Measurements from ENCODE around the gene FBXO44.

The FBXO44 gene

GRCh38 chr1:11705596-11705995 is 50.9 kb downstream of the FBXO44 start:
- Histone ChIP-seq H3K9me3 (ENCODE audit: insufficient read depth, low read length) (no peaks in the 10 kb centered on the region), H3K4me1 (ENCODE audit: insufficient read depth, insufficient read length) (peaks cover 31% of the 10 kb centered on the region), H3K9ac (ENCODE audit: insufficient read length, low read depth) (no peak overlapping the region), H3K27me3 (ENCODE audit: insufficient read depth, insufficient read length) (no peaks in the 10 kb centered on the region), H3K4me3 (ENCODE audit: insufficient read length, low read depth) (no peak overlapping the region), H3K36me3 (ENCODE audit: insufficient read depth, insufficient read length, low read length) (peaks cover 12% of the 10 kb centered on the region)
- TF ChIP-seq YY1 (IDR thresholded peaks at IDR 0.05; ENCODE audit: insufficient read depth, insufficient read length) (no peak), SUZ12 (IDR thresholded peaks at IDR 0.05; ENCODE audit: extremely low read depth, insufficient read depth, insufficient read length) (no peak), ZNF274 (IDR thresholded peaks at IDR 0.05; ENCODE audit: low read depth, low read length) (no peak)
- no peak for DNase-seq (ENCODE audit: low read depth, low spot score)

GRCh38 chr1:11706292-11706691 is 51.6 kb downstream of the FBXO44 start:
- TF ChIP-seq YY1 (IDR thresholded peaks at IDR 0.05; ENCODE audit: insufficient read depth, insufficient read length) = no peak
- no peak for TF ChIP-seq ZNF274 (IDR thresholded peaks at IDR 0.05; ENCODE audit: low read depth, low read length)
- TF ChIP-seq SUZ12 (IDR thresholded peaks at IDR 0.05; ENCODE audit: extremely low read depth, insufficient read depth, insufficient read length) = no peak
- no peak overlapping the region for H3K4me3 ChIP-seq (ENCODE audit: insufficient read length, low read depth)
- H3K27me3 ChIP-seq (ENCODE audit: insufficient read depth, insufficient read length) = no peaks in the 10 kb centered on the region
- no peaks in the 10 kb centered on the region for H3K9me3 ChIP-seq (ENCODE audit: insufficient read depth, low read length)
- peaks cover 26% of the 10 kb centered on the region for H3K4me1 ChIP-seq (ENCODE audit: insufficient read depth, insufficient read length)
- H3K36me3 ChIP-seq (ENCODE audit: insufficient read depth, insufficient read length, low read length) = peaks cover 13% of the 10 kb centered on the region
- peak overlapping the region; percentile 26 for H3K9ac ChIP-seq (ENCODE audit: insufficient read length, low read depth)
- DNase-seq (ENCODE audit: low read depth, low spot score) = no peak

GRCh38 chr1:11707621-11708276 is 53.1 kb downstream of the FBXO44 start:
- DNase-seq (ENCODE audit: low read depth, low spot score) = no peak
- Histone ChIP-seq H3K27me3 (ENCODE audit: insufficient read depth, insufficient read length) (no peaks in the 10 kb centered on the region), H3K4me1 (ENCODE audit: insufficient read depth, insufficient read length) (peaks cover 26% of the 10 kb centered on the region), H3K36me3 (ENCODE audit: insufficient read depth, insufficient read length, low read length) (peaks cover 25% of the 10 kb centered on the region), H3K9me3 (ENCODE audit: insufficient read depth, low read length) (no peaks in the 10 kb centered on the region), H3K4me3 (ENCODE audit: insufficient read length, low read depth) (no peak overlapping the region), H3K9ac (ENCODE audit: insufficient read length, low read depth) (no peak overlapping the region)
- no peak for TF ChIP-seq YY1 (IDR thresholded peaks at IDR 0.05; ENCODE audit: insufficient read depth, insufficient read length)
- no peak for TF ChIP-seq ZNF274 (IDR thresholded peaks at IDR 0.05; ENCODE audit: low read depth, low read length)
- TF ChIP-seq SUZ12 (IDR thresholded peaks at IDR 0.05; ENCODE audit: extremely low read depth, insufficient read depth, insufficient read length) = no peak

- no peak overlapping the region for H3K9ac ChIP-seq (ENCODE audit: insufficient read length, low read depth)
Observed at GRCh38 chr1:11708554-11709350, 54.1 kb downstream of the FBXO44 start.

GRCh38 chr1:11711490-11711889 is 56.8 kb downstream of the FBXO44 start:
- Histone ChIP-seq H3K9me3 (ENCODE audit: insufficient read depth, low read length) (no peaks in the 10 kb centered on the region), H3K36me3 (ENCODE audit: insufficient read depth, insufficient read length, low read length) (peaks cover 31% of the 10 kb centered on the region), H3K9ac (ENCODE audit: insufficient read length, low read depth) (no peak overlapping the region), H3K4me3 (ENCODE audit: insufficient read length, low read depth) (no peak overlapping the region), H3K27me3 (ENCODE audit: insufficient read depth, insufficient read length) (no peaks in the 10 kb centered on the region), H3K4me1 (ENCODE audit: insufficient read depth, insufficient read length) (peaks cover 8% of the 10 kb centered on the region)
- TF ChIP-seq ZNF274 (IDR thresholded peaks at IDR 0.05; ENCODE audit: low read depth, low read length) = no peak
- TF ChIP-seq YY1 (IDR thresholded peaks at IDR 0.05; ENCODE audit: insufficient read depth, insufficient read length) = no peak
- no peak for TF ChIP-seq SUZ12 (IDR thresholded peaks at IDR 0.05; ENCODE audit: extremely low read depth, insufficient read depth, insufficient read length)
- DNase-seq (ENCODE audit: low read depth, low spot score) = no peak

More at GRCh38 chr1:11708554-11709350, 54.1 kb downstream of the FBXO44 start:
- no peak for DNase-seq (ENCODE audit: low read depth, low spot score)
- Histone ChIP-seq H3K4me3 (ENCODE audit: insufficient read length, low read depth) (no peak overlapping the region), H3K36me3 (ENCODE audit: insufficient read depth, insufficient read length, low read length) (peaks cover 25% of the 10 kb centered on the region), H3K9me3 (ENCODE audit: insufficient read depth, low read length) (no peaks in the 10 kb centered on the region), H3K4me1 (ENCODE audit: insufficient read depth, insufficient read length) (peaks cover 22% of the 10 kb centered on the region), H3K27me3 (ENCODE audit: insufficient read depth, insufficient read length) (no peaks in the 10 kb centered on the region)
- TF ChIP-seq ZNF274 (IDR thresholded peaks at IDR 0.05; ENCODE audit: low read depth, low read length) (no peak), YY1 (IDR thresholded peaks at IDR 0.05; ENCODE audit: insufficient read depth, insufficient read length) (no peak), SUZ12 (IDR thresholded peaks at IDR 0.05; ENCODE audit: extremely low read depth, insufficient read depth, insufficient read length) (no peak)

GRCh38 chr1:11712285-11712684 is 57.6 kb downstream of the FBXO44 start:
- TF ChIP-seq ZNF274 (IDR thresholded peaks at IDR 0.05; ENCODE audit: low read depth, low read length) = no peak
- TF ChIP-seq SUZ12 (IDR thresholded peaks at IDR 0.05; ENCODE audit: extremely low read depth, insufficient read depth, insufficient read length) = no peak
- TF ChIP-seq YY1 (IDR thresholded peaks at IDR 0.05; ENCODE audit: insufficient read depth, insufficient read length) = no peak
- H3K9ac ChIP-seq (ENCODE audit: insufficient read length, low read depth) = no peak overlapping the region
- peaks cover 27% of the 10 kb centered on the region for H3K36me3 ChIP-seq (ENCODE audit: insufficient read depth, insufficient read length, low read length)
- DNase-seq (ENCODE audit: low read depth, low spot score) = no peak
- H3K4me1 ChIP-seq (ENCODE audit: insufficient read depth, insufficient read length) = peaks cover 8% of the 10 kb centered on the region
- no peaks in the 10 kb centered on the region for H3K9me3 ChIP-seq (ENCODE audit: insufficient read depth, low read length)
- H3K4me3 ChIP-seq (ENCODE audit: insufficient read length, low read depth) = no peak overlapping the region
- no peaks in the 10 kb centered on the region for H3K27me3 ChIP-seq (ENCODE audit: insufficient read depth, insufficient read length)

Measured in NT2/D1 (cell line).